ENCODE results near the gene TXN.
A peak's percentile ranks its signal among the peaks of the same experiment; 100 is the strongest.

The TXN gene

GRCh38 chr9:110256380-110257096 is at the start of gene TXN:
TXN (minus strand) TSS chr9:110256507; CDS start chr9:110256435, 72 bp downstream.
- peak; percentile 91 for DNase-seq (ENCODE audit: low spot score)

- no peak for DNase-seq (ENCODE audit: low spot score)
Measured at GRCh38 chr9:110303133-110303532, 46.8 kb upstream of the TXN start.

- no peak for DNase-seq (ENCODE audit: low spot score)
Measured at GRCh38 chr9:110298043-110298605, 41.8 kb upstream of the TXN start.

- no peak for DNase-seq (ENCODE audit: low spot score)
Measured at GRCh38 chr9:110293248-110293647, 36.9 kb upstream of the TXN start.

- DNase-seq (ENCODE audit: low spot score): no peak
Measured at GRCh38 chr9:110291921-110292557, 35.7 kb upstream of the TXN start.

- no peak for DNase-seq (ENCODE audit: low spot score)
Measured at GRCh38 chr9:110290001-110290400, 33.7 kb upstream of the TXN start.

GRCh38 chr9:110288503-110288902 is 32.2 kb upstream of the TXN start:
- DNase-seq (ENCODE audit: low spot score): no peak

- DNase-seq (ENCODE audit: low spot score): no peak
Measured at GRCh38 chr9:110287289-110287680, 31.0 kb upstream of the TXN start.

- DNase-seq (ENCODE audit: low spot score): no peak
Measured at GRCh38 chr9:110284211-110284844, 28.0 kb upstream of the TXN start.

GRCh38 chr9:110283751-110284150 is 27.4 kb upstream of the TXN start:
- DNase-seq (ENCODE audit: low spot score): no peak

GRCh38 chr9:110282739-110283081 is 26.4 kb upstream of the TXN start:
- DNase-seq (ENCODE audit: low spot score): no peak

GRCh38 chr9:110282018-110282738 is 25.9 kb upstream of the TXN start:
- DNase-seq (ENCODE audit: low spot score): no peak

- no peak for DNase-seq (ENCODE audit: low spot score)
Measured at GRCh38 chr9:110278080-110278707, 21.9 kb upstream of the TXN start.

GRCh38 chr9:110276781-110277180 is 20.5 kb upstream of the TXN start:
- no peak for DNase-seq (ENCODE audit: low spot score)

GRCh38 chr9:110270211-110270995 is 14.1 kb upstream of the TXN start:
- no peak for DNase-seq (ENCODE audit: low spot score)

GRCh38 chr9:110266795-110267194 is 10.5 kb upstream of the TXN start:
- no peak for DNase-seq (ENCODE audit: low spot score)

GRCh38 chr9:110261632-110262031 is 5.3 kb upstream of the TXN start:
- DNase-seq (ENCODE audit: low spot score): no peak

- no peak for DNase-seq (ENCODE audit: low spot score)
Measured at GRCh38 chr9:110260911-110261310, 4.6 kb upstream of the TXN start.

- no peak for DNase-seq (ENCODE audit: low spot score)
Measured at GRCh38 chr9:110259566-110259965, 3.3 kb upstream of the TXN start.

- no peak for DNase-seq (ENCODE audit: low spot score)
Measured at GRCh38 chr9:110258690-110259091, 2.4 kb upstream of the TXN start.

- no peak for DNase-seq (ENCODE audit: low spot score)
Measured at GRCh38 chr9:110257956-110258355, 1.6 kb upstream of the TXN start.

Measured in left forelimb (tissue), 1 donor.